GM21737 (cell line): ENCODE data around the gene AMMECR1.

ENCODE experiments used
- ATAC-seq: cut with Tn5 transposase; IDR thresholded peaks from one replicate; pipeline ENCODE4 v1.9.1; 2021; ENCODE audit warnings: mild to moderate bottlenecking, moderate library complexity; ENCODE audit not compliant: unreplicated experiment

Gene AMMECR1

DNA sequence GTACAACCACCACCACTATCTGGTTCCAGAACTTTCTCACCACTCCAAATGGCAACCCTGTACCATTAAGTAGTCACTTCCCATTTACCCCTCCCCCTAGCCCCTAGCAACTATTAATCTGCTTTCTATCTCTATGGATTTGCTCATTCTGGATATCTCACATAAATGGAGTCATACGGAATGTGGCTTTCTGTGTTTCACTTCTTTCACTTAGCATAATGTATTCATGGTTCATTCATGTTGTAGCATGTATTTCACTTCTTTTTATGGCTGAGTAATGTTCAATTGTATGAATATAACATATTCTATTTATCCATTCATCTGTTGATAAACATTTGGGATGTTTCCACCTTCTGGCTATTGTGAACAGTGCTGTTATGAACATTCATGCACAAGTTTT lies 104.7 kb downstream of the AMMECR1 start:
- no peak for ATAC-seq

GRCh38 chrX:110212299-110212698 lies 105.6 kb downstream of the AMMECR1 start:
- ATAC-seq = no peak

GRCh38 chrX:110211340-110211739 lies 106.5 kb downstream of the AMMECR1 start:
- no peak for ATAC-seq

- no peak for ATAC-seq
Observed at GRCh38 chrX:110210417-110211139, 107.3 kb downstream of the AMMECR1 start.

GRCh38 chrX:110208092-110208491 lies 109.8 kb downstream of the AMMECR1 start:
- no peak for ATAC-seq

- ATAC-seq = no peak
Observed at GRCh38 chrX:110204986-110205385, 112.9 kb downstream of the AMMECR1 start.

GRCh38 chrX:110201799-110202198 lies 116.1 kb downstream of the AMMECR1 start:
- ATAC-seq = no peak

- ATAC-seq = no peak
Observed at GRCh38 chrX:110194977-110195376, 122.9 kb downstream of the AMMECR1 start.

DNA sequence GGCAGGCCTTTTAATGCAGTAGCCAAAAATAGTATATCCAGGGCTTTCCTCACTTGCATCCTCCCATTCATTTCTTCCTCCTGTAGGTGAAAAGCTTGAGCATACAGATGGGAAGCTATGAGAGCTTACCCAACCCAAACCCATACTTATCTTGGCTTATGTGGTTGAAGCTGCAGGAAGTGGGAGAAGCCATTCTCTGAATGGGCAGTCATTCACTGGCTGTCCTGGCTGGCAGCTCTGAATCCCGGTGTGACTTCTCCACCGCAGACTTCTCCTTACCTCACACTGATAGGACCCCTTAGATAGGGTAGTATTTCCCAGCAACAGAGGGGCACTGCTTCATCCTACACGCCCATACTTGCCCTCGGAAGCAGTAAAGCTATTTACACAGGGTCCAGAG lies 125.4 kb downstream of the AMMECR1 start:
- ATAC-seq = no peak

DNA sequence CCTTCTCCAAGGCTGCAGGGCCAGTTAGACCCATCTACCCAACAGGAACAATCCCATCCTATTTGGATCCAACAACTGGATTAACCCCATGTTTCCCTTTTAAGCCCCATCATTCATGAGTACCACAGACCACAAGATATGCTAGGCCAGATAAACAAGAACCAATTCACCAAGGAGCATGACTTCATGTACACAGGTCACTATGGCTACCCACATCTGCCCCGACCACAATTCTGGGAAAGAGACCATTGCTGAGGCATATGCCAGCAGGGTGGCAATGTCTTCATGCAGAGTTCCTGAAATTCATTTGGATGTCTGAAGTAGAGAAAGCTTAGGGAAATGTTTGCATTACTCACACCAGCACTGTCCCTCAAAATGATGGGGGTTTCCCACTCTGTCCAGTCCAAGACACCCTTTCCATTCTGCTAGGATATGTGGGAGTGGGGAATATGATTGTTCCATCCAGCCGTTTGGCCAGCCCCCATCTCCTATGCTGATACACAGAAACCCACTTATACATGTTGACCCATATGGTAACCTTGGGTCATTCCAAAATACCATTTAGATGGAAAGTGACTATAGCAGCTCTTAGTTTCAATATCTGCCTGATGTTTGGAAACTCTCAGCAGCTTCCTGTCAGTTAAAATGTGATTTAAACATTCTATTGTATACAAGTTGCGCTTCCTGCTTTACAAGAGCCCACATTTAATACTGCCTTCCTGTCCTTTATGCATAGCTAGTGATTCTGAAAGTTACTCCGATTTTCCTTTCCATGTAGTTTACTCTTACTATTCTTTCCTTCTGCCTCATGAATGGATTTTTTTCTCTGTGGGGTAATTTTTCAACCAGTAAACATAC lies 129.0 kb downstream of the AMMECR1 start:
- ATAC-seq = no peak

DNA sequence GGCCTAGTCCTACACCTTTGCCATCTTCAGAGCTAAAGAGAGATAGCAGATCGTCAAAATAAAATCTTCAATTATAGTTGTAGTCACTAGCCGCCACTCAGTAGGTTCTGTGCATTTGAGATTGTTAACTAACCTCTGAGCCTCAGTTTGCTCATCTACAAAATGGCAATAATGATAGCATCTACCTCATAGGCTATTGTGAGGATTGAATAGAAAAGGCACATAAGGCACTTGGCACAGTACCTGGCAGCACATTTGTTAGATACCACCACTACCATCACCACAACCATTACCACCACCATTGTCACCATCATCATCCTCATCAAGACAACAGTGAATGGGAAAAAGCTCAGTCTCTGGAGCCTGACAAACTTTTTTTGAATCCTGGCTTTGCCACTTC lies 134.6 kb downstream of the AMMECR1 start:
- no peak for ATAC-seq

DNA sequence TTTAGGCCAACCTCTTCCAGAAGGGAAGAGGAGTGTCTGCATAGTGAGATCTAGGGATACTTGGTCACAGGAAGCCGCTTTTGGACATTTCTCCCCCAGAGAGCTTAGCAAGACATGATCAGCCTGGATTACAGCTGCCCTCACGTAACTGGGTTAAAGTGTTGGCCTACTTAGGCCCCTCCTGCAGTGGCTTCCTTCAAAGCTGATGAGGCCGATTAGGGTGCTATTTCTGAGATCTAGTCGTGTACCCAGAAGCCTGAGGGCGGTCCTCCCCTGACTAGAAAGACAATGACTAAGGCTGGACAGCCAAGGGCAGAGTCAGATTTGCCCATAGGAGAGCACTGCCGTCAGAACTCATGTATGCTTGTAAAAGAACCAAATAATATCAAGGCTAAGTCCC lies 135.0 kb downstream of the AMMECR1 start:
- no peak for ATAC-seq

DNA sequence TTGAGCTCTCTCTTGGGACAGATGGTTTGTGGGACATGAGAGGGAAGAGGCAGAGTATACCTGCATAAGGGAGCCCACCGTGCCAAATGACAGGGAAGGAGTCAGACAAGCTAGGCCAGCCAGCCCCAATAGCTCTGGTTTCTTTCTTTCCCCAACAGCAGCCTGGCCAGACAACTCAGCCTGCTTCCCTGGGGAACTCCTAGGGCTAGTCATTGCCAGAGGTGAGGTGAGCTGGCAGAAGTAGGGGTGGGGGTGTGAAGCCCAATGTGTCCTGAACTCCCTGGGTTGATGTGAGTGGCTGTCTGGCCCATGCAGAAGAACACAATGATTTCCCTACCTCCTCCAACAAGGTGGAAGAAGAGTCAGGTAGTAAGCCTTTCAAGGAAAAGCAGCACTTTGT lies 135.5 kb downstream of the AMMECR1 start:
- no peak for ATAC-seq

DNA sequence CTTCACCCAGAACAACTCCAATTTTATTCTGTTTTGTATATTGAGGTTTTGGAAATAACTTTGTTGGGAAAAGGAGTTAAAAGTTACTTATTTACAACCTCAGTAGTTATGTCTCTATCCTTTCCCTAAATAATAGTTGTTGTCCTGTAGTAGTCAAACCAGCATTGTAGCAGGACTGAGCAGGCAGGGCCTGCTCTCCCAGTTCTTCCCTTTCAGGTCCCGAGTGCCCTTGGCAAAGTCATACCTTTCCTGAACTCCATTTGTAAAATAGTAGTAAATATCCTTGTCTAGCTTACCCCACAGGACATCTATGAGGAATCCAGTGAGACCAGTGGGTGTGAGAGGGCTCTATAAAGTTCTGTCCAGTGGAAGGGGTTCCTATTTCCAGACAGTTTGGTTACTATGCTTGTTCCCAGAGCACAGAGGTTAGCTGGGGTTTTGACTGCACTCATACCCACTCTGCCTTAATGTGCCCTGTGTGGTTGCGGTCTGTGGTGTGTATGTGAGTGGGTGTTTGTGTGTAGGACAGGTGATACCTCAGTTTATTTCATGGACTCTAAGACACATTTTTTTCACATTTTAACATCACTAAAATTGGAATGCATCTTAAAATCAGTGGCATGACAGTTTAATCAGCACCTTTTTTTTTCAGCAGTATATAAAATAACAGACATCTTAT lies 136.3 kb downstream of the AMMECR1 start:
- ATAC-seq = no peak

DNA sequence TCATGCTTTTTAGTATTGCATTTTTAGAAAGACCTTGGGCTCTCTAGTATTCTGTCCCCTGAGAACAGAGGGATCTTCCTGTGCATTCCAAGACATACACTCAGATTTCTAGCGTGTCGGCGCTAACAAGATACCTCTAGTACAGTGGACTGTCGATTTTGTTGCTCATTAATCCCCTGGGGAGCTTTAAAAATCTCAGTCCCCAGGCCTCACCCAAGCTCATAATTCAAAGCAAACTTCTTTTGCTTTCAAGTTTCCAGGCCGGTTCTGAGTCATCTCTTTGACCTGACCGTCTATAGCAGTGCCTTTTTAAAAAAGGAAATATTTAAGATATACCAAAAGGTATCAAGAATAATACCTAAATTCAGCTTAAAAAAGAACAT lies 137.0 kb downstream of the AMMECR1 start:
- ATAC-seq = peak; percentile 77

DNA sequence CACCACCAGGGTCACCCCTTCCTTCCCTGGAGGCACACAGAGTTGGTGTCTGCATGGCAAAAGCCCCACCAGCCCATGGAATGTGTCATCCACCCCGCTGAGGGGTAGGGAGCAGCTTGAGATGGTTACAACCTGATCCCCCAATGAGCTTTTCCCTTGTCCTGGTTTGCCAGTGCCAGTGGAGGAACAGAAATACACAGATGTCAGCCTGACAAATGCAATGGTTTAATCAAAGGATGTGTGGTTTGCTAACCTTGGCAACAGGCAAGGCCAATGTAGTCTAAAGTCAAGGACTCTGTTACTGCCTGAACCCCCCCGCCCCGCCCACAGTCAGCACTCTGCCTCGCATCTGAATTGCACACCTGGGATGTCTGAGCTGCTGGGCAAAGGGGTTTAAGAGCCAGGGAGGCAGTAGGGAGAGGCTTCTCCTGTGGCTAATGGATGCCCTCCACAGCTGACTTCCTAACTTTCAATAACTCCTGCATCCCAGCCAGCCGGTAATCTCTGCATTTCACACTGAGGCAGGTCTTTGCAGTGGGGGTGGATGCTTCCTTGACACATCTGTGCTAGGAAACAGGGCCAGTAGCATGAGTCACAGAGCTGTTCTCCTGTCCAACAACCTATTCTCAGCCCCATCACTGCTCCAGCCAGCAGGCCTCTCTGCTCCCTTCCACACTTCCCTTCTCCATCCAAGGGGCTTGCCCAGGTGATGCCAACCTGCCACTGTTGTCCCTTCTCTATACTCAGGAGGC lies 137.5 kb downstream of the AMMECR1 start:
- peak; percentile 24 for ATAC-seq

DNA sequence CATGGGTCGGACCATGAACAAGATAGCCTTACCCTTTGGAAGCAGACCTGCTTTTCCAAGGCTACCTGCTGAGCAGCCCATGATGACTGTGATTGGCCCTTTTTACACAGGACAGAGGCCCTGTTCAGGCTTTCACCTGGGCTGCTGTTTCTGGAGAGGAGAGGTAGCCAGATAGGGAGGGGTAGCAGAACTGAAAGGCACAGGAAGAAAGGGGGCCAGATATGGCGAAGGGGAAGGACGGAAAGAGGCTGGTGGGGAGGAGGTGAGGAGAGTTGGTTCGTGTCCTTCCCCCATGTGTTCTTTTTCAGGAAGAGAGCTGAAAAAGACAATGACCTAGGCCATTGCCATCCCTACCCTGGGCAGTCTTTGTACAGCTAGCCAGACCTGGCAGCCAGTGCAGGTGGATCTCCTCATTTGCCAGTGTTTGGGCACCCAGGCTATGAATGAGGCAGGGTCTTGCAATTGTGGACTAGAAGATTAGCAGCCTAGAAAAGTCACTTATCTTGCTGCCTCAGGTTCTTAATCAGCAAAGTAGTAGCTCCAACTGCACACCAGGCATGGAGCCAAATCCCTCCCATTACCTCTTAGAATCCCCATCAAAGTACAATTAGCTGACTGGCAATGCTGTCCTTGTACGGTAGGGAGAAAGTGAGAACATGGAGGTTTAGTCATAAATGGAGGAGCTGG lies 139.6 kb downstream of the AMMECR1 start:
- ATAC-seq = no peak

GRCh38 chrX:110175696-110176095 lies 142.2 kb downstream of the AMMECR1 start:
- no peak for ATAC-seq

GRCh38 chrX:110175146-110175545 lies 142.7 kb downstream of the AMMECR1 start:
- ATAC-seq = no peak
